GM20431 (cell line): ENCODE measurements around the gene GRIN1.
"Not testable (repeated sequence)": the region's sequence is repeated elsewhere in the genome, so short reads cannot be mapped to it uniquely, and the experiment has no call there.

Source experiments
- in situ Hi-C: fragments of 300-500 bp; cut with MseI, MboI; formaldehyde crosslinking; loops from one replicate; pipeline ENCODE4 v1.15.0; 2020; ENCODE audit warnings: low sequenced_read_pairs; ENCODE audit not compliant: unreplicated experiment

GRIN1 gene

DNA sequence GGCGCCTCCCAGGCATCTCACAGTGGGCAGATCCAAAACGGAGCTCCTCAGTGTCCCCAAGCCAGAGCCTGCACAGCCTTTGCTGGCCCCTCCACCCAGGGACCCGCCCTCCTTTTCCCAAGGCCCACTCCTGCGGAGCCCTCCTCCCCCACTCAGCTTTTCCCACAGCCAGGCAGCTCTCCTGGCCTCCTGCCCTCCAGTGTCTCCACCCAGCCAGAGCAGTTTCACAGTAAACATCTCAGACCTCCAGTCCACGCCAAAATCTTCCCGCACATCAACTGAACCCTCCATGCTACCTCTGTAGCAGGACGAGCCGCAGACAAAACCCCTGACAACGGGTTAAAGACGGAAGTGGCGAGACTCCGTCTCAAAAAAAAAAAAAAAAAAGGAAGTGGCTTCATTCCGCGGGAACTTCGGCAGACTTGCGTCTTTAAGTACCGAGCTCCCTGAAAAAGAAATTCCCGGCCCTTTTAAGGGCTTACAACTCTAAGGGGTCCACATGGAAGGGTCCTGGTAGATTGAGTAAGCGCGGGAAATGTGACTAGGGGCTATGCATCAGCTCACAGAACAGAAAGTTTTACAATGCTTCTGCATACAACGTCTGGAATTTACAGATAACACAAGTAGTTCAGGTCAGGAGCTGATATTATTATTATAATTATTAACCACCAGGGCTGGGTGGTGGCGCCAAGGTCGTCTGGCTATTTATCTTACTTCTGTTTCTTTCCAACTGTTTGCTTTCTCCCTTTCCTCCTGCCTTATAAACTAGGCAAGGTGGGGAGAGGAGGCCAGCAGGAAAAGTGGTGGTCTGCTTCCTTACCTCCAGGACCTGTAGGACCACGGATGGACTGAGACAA, 11.4 kb upstream of the GRIN1 start:
- in situ Hi-C loops: loop anchor here (10.0 kb wide), 1 partner anchor 97 kb away; the partner anchor contains the start of genes CYSRT1, RNF208 and RNF224

DNA sequence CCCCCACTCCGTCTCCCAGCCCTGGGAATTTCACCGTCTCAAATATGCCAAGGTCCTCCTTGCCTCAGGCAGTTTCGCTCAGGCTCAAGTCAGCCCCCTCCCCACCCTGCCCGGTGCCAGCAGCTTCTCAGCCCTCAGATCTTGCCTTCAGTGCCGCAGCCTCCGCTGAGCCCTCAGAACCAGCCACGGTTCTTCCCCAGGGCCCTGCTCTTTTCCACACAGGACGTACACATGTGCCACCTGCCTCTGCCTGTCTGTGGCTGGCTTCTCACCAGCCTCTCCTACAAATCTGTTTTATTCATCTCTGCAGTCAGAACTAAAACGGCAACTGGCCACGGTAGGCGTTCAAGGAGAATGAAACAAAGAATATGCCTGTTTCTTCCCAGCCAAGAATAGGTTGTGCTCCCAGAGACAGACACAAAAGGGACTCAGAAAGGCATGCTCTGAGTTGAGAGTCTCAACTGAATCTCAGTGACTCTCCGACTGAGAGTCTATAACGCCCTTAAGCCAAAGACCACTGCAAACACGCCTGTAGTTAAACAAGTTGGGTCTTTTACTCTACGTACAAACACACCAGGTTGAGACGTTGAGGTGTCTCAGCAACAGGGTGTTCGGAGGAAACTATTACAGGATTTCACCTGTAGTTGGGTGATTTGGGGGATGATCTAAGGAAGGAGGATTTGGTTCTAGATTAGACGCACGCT, 10.6 kb upstream of the GRIN1 start:
- in situ Hi-C loops: loop anchor here (10.0 kb wide), 1 partner anchor 96 kb away; the partner anchor contains the start of genes CYSRT1, RNF208 and RNF224

DNA sequence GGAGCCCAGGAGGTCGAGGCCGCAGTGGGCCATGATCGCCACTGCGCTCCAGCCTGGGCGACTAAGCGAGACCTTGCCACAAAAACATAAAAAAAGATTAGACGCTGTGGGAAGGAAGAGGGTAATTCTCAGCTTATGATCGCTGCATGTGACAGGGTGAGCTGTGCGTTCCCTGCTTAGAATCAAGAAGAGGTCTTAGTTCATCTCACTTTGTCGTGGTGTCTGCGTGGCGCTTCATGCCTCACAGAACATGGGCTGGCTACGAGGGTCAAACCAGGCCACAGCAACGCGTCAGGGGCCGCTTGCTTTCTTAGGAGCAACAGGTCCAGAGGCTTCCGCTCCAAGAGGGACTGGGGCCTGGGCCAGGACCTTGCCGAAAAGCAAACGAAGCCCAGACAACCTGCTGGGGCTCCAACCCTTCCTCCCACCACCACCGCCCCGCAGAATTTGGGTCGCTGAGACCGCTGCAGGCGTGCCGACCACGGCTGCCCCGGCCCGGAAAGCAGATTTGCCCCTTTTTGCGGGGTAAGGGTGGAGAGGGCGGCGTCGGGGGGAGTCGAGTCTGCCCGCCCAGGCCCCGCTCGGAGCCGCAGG, 10.0 kb upstream of the GRIN1 start:
- in situ Hi-C loops: loop anchor here (10.0 kb wide), 1 partner anchor 96 kb away; the partner anchor contains the start of genes CYSRT1, RNF208 and RNF224

DNA sequence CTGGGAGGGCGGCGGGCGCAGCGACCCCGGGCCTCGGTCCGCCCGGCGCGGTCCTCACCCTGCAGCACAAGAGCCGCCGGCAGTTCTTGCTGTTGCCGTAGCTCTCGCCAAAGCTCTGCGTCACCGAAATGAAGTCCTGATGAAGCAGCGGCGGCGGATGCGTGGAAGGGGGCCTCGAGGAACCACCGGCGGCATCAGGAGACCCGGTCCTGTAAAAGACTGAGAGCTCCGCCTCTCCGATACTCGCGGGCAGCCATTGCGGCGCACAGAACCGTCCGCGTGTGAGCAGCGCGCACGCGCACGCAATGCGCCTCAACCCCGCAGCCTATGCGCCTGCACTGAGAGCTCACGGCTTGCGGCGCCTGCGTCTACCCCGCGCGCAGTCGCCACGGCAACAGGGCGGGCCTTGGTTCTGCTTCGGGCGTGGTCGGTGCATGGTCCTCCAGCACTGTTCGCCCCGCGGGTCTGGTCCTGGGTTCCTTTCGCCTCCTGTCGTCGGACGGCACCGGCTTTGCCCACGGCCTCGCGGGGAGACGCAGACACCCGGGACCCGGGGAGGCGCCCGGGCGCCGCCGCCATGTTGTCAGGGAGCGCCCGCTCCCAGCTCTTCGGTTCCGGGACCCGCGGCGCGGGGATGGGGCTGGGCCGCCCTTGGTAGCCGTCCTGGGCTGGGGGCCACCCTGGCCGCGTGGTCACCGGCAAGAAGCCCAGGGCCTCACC, 9.3 kb upstream of the GRIN1 start:
- in situ Hi-C loops: loop anchor here (10.0 kb wide), 1 partner anchor 95 kb away; the partner anchor contains the start of genes CYSRT1, RNF208 and RNF224

DNA sequence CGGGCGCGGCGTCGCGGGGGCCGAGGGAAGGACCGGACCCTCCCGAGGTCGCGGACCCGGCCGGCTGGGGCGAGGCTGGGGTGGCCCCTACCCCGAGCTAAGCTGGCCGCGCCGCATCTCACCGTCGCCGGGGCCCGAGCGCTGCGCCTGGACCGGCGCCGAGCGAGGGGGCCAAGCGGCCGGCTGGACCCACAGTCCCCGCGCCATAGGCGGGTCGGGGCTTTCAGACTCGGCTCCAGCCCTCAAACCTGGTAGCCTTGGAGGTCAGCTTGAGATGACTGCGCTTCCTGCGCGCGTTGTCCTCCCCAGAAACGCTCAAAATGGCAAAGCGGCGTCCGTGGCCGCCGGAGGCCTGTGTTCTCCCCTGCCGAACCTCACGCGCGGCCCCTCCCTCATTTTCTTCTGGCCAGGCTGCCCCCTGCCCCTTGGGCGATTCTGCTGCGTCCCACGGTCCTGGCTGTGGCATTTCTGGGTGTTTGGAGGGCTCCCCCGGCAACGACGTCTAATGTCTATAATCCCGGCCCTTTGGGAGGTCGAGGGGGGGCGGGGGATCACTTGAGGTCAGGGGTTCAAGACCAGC, 8.7 kb upstream of the GRIN1 start:
- in situ Hi-C loops: no loop called here

DNA sequence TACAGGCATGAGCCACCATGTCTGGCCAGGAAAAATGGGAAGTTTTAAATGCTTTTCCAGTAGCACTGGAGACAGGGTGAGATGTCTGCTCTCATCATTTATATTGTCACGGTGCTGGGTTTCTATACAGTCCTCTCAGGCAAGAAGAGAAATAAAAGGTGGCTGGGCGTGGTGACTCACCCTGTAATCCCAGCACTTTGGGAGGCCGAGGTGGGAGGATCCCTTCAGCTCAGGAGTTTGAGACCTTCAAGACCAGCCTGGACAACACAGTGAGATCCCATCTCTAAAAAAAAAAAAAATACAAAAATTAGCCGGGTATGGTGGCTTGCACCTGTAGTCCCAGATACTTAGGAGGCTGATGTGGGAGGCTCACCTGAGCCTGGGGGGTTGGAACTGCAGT, 4.8 kb upstream of the GRIN1 start:
- in situ Hi-C loops: no loop called here

DNA sequence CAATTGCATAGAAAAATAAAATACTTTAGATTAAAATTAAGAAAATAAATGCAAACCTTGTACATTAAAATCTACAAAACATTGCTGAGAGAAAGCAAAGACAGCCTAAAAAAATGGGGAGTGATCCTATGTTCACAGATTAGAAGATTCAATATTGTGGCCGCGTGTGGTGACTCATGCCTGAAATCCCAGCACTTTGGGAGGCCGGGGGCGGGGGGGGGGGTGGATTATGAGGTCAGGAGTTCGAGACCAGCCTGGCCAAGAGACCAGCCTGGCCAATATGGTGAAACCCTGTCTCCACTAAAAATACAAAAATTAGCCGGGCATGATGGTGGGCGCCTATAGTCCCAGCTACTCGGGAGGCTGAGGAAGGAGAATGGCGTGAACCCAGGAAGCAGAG, 3.8 kb upstream of the GRIN1 start:
- in situ Hi-C loops: not testable (repeated sequence)

DNA sequence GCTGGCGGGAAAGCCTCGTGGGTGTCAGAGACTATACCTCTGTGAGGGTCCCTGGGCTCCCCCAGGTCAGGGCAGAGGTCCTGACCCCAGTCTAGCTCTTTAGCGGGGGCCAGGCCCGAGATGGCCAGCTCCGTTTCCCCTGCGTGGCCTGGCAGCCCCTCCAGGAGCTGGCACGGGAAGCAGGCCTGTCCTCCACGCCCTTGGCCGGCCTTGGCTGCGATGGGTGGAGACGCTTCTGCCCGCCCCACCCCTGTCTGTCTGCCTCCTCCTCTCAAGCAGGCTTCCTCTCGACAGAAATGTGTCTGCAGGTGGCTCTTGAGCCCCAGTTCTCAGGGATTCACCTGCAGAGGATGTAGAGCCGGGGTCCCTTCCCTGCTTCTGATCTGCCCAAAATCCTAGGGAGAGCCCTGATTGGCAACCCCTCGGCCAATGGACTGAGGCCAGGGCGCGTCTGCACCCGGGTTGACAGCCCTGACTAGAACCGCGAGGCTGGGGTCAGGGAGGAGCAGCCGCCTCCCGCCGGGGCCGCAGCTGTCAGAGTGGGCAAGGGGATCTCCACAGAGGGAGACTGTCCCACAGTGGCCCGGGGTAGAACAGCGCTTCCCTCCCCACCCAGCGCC, 2.6 kb upstream of the GRIN1 start:
- in situ Hi-C loops: no loop called here

DNA sequence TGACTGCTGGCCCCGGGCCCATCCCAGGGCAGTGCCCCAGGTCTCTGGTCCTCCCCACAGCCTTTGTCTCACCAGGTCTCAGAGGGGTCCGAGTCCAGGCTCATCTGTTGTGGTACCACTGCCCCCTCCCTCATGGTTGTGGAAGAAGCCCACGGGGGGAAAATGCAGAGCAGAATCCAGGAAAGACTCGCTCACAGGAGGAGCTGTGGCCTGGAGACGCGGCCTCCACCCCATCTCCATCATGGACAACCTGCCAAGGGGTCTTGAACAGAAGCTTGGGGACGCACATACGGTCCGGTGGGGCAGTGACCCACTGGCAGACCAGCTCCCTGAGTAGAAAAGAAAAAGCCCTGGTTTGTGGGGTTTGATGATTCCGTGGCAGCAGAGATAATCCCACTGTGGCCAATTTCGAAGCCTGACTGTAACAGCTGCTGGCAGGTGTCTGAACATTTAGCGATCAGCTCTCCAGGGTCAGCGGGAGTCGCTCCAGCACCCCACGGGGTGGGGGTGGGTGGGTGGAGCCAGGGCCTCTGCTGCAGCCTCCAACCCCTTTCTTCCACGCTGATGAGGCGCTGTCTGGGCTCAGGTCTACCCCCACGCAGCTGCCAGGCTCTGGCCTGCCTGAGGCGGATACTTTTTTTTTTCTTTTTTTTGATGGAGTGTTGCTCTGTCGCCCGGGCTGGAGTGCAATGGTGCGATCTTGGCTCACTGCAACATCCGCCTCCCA, 1.9 kb upstream of the GRIN1 start:
- in situ Hi-C loops: no loop called here

DNA sequence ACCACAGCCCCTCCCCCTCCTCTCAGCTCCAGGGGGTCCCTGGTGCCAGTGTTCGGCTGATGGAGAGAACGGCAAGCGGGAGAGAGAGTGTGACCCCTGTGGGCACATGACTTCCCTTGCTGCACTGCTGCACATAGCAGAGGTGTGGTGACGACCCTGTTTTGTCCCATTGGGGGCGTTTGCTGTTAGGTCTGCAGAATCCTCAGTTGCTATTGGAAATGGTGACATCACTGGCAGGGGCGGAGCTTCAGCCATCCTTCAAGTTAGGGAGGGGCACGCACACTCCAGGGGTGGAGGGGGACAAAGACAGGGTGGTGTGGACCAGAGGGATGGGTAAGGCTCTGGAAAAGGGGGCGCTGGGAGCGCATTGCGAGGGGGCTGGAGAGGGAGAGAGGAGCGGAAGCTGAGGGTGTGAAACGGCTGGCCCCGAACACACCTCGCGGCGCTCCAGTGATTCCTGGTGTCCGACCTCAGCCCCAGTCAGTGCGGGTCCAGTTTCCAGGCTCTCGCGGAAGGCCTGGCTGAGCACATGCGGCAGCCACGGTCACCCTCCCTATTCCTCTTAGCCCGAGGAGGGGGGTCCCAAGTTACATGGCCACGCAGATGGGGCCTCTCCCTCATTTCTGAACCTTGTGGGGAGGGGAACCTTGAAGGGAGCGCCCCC, 764 bp upstream of the GRIN1 start:
- in situ Hi-C loops: no loop called here

DNA sequence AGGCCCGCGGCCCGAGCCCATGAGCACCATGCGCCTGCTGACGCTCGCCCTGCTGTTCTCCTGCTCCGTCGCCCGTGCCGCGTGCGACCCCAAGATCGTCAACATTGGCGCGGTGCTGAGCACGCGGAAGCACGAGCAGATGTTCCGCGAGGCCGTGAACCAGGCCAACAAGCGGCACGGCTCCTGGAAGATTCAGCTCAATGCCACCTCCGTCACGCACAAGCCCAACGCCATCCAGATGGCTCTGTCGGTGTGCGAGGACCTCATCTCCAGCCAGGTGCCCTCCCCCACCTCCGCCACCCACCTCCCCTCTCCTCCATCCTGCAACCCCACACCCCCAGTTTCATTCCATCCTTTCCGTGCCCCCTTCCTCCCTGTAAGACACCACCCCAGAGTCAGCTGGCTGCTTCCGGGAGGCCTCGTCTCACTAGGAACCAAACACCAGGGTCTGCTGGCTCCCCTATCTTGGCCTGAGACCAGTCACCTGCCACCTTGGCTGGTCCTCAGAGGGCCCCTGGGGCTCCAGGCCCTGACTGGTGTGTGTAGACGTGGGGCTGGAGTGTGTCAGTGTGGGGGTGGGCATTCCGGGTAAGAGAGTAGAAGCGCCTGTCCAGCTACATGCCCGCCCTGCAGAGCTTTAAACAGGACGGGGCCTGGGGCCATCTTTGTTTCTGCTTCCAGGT, 655 bp downstream of the GRIN1 start:
- in situ Hi-C loops: no loop called here

DNA sequence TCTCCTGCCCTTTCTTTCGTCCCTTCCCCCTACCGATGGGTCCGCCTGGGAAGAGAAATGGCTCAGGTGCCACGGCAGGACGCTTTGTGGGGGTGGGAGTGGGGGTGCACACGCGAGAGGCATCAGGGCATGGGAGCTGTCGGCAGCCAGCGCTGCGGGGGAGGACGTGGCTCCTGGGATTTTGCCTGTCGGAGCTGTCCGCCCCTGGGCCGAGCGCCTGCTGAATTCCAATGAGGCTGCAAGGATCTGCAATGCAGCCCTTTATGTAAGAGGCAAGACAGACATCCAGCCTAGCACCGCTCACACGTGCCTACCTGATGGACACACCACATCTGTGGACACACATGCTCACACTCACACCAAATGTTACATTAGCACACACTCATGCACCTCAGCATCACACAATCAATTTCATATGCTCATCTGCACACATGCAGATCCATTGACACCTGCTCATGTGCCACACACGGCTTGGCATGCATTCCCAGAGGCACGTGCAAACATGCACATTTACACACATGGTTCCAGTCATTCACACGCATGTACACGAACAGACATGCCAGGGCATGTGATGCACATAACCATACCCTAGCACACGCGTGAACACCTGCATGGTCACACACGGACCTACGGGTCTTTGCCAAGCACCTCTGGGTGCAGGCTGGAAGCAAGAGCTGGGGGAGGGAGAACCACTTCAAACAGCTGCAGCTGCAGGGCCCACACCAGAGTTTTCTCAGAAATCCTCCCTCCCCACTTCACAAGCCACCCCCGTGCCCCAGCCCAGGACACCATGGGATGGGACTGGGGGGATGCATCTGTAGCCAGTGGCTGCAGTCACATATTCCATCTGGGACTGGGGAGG, 1.4 kb downstream of the GRIN1 start:
- in situ Hi-C loops: no loop called here

DNA sequence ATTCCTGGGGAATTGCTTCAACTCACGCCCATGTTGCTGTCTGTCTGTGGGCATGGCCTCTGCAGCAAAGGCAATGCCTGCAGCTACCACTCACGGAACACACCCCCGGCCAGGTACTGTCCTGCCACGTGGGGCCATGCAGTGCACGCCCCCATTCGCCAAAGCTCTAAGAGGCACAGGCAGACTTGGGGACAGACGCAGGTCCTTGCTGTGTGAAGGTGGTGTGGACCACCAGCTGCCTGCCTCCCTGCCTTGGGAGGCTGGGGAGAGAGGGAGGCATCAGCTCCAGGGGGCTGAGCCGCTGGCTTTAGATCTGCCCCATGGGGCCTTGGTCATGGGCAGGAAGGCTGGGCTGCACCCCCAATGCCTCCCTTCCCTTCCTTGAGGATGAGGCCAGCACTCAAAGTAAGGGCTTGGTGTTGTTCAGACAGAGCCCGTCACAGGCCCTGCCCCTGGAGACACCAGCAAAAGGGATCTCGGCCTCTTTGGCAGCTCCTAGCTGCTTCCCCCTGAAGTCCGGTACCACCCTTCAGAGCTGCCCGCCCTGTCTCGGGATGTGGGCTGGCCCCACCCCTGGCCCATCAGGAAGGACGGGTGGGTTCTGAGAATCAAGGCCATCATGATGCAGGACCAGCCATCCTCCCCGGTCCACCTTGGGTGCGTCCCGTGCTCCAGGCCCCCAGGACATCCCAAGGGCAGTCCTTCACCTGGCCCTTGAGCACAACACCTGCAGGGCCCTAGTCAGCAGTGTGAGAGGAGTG, 2.3 kb downstream of the GRIN1 start:
- in situ Hi-C loops: no loop called here

DNA sequence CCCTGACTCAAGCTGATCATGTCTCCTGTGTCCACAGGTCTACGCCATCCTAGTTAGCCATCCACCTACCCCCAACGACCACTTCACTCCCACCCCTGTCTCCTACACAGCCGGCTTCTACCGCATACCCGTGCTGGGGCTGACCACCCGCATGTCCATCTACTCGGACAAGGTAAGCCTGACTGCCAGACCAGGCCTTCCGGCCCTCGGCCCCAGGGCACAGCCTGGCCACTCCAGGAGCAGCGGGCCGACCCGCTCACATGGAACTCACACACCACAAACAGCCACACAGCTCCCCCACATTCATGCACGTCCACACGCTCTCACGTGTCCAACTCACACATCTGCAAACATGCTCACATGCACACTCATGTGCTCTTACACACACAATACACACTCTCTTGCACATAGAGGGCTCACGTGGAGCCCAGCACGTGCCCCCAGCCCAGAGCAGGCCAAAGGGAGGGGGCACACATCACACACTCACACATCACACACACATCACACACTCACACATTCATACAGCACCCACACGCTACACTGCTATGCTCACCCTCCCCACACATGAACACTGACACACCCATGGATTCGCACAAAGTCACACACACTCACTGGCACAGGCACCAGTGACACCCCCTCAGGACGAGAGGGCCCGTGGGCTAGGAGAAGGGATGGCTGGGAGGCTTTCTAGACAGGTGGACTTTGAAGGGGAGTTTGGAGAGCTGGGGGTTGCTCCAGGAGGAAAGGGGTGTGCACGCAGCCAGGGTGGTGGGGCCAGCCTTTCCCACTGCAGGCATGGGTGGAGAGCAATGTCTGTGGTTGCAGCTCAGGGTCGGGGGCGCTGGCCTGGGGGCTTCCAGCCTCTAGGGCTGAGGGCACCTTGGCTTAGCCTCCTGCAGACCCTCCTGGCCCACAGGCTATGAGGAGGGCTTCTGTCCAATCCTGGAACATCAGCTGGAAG, 3.3 kb downstream of the GRIN1 start:
- in situ Hi-C loops: no loop called here

DNA sequence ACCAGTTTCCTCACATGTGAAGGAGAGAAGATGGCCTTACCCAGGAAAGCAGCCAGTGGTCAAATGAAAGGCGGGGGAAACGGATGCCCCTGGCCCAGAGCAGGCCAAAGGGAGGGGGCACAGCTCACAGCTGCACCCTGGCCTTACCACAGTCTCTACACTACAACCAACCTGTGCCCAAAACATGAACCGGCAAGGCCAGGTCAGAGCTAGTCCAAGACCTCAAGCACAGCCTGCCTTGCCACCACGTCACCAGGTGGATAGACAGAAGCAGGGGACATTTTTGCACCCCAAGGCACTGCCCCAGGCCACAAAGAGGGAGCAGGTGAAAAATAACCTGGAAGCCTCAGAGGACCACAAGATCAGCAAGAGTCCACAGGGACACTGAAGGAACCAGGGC, 4.5 kb downstream of the GRIN1 start:
- in situ Hi-C loops: no loop called here
